Measurements from ENCODE around the gene TMEM131L.

- TF ChIP-seq, protein P1, sequence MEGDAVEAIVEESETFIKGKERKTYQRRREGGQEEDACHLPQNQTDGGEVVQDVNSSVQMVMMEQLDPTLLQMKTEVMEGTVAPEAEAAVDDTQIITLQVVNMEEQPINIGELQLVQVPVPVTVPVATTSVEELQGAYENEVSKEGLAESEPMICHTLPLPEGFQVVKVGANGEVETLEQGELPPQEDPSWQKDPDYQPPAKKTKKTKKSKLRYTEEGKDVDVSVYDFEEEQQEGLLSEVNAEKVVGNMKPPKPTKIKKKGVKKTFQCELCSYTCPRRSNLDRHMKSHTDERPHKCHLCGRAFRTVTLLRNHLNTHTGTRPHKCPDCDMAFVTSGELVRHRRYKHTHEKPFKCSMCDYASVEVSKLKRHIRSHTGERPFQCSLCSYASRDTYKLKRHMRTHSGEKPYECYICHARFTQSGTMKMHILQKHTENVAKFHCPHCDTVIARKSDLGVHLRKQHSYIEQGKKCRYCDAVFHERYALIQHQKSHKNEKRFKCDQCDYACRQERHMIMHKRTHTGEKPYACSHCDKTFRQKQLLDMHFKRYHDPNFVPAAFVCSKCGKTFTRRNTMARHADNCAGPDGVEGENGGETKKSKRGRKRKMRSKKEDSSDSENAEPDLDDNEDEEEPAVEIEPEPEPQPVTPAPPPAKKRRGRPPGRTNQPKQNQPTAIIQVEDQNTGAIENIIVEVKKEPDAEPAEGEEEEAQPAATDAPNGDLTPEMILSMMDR (IDR thresholded peaks at IDR 0.05 in 2 of 3, conservative IDR thresholded peaks at IDR 0.05 in 1 of 3; ENCODE audit: borderline replicate concordance in 1 of 3, insufficient read depth in 1 of 3, low read depth in 2 of 3, low read length in 2 of 3), result no peak
- TF ChIP-seq POLR2A (IDR thresholded peaks at IDR 0.05; ENCODE audit: borderline replicate concordance, extremely low read depth, insufficient read depth, insufficient read length), result no peak
- TF ChIP-seq ZNF274 (IDR thresholded peaks at IDR 0.05; ENCODE audit: low read depth, low read length), result no peak
- no peak for TF ChIP-seq POLR2AphosphoS5 (IDR thresholded peaks at IDR 0.05; ENCODE audit: low read depth, low read length)
- no peak for TF ChIP-seq EZH2phosphoT487 (IDR thresholded peaks at IDR 0.05; ENCODE audit: borderline replicate concordance)
- no peak for TF ChIP-seq EZH2 (IDR thresholded peaks at IDR 0.05)
- no peak for TF ChIP-seq SIN3A (IDR thresholded peaks at IDR 0.05; ENCODE audit: low read depth)
- no peak for TF ChIP-seq JUND (IDR thresholded peaks at IDR 0.05)
- no peak for TF ChIP-seq REST (IDR thresholded peaks at IDR 0.05; ENCODE audit: low read depth)
- TF ChIP-seq, protein P2, sequence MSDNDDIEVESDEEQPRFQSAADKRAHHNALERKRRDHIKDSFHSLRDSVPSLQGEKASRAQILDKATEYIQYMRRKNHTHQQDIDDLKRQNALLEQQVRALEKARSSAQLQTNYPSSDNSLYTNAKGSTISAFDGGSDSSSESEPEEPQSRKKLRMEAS (IDR thresholded peaks at IDR 0.05), result no peak
Measured at GRCh38 chr4:153638011-153638410, 171.9 kb downstream of the TMEM131L start.
